ENCODE results near the gene PCP4.
"Not testable (repeated sequence)": the region's sequence is repeated elsewhere in the genome, so short reads cannot be mapped to it uniquely, and the experiment has no call there.

The PCP4 gene

DNA sequence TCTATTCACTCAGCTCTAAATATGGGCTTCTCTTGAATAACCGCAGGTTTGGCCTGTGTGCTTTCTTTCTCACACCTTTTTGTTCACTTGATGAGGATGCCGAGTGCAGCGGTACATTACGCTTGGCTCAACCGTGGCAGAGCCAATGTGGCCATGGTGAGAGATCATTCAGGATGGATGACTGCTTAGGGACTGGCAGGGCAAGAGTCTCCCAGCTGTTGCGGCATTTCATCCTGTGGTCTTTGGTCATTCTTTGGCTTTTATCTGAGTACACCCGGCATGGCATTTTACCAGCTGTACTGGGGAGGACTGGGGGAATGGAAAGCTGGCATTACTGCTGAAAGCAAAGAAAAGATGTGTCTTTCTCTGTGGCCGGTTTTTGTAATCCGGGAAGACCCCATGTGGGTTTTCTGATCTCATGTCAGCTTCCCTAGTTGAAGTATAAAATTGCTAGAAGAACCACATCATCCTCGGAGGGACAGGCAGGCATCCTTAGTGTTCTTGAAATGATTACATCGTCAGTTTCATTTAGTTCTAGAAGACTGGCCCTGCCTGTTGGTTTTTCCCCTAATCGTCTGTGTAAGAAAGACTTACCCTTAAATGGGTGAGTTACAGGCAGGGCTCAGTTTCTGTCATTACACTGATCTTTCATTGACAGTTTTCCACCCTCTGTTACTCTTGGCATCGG, 15.1 kb downstream of the PCP4 start:
- no peaks in the 10 kb centered on the region for H3K27me3 ChIP-seq (replicated peaks; ENCODE audit: control insufficient read depth, insufficient read depth, low read length)
- TF ChIP-seq, protein P1, sequence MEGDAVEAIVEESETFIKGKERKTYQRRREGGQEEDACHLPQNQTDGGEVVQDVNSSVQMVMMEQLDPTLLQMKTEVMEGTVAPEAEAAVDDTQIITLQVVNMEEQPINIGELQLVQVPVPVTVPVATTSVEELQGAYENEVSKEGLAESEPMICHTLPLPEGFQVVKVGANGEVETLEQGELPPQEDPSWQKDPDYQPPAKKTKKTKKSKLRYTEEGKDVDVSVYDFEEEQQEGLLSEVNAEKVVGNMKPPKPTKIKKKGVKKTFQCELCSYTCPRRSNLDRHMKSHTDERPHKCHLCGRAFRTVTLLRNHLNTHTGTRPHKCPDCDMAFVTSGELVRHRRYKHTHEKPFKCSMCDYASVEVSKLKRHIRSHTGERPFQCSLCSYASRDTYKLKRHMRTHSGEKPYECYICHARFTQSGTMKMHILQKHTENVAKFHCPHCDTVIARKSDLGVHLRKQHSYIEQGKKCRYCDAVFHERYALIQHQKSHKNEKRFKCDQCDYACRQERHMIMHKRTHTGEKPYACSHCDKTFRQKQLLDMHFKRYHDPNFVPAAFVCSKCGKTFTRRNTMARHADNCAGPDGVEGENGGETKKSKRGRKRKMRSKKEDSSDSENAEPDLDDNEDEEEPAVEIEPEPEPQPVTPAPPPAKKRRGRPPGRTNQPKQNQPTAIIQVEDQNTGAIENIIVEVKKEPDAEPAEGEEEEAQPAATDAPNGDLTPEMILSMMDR (IDR thresholded peaks at IDR 0.05; ENCODE audit: insufficient read depth, low read length, poor library complexity, severe bottlenecking): no peak
- no peaks in the 10 kb centered on the region for H3K36me3 ChIP-seq (ENCODE audit: control insufficient read depth, insufficient read depth, low read length)
- H3K4me3 ChIP-seq (replicated peaks; ENCODE audit: low read depth, low read length): no peak overlapping the region
- no peak for DNase-seq (ENCODE audit: extremely low read depth, insufficient read length)

DNA sequence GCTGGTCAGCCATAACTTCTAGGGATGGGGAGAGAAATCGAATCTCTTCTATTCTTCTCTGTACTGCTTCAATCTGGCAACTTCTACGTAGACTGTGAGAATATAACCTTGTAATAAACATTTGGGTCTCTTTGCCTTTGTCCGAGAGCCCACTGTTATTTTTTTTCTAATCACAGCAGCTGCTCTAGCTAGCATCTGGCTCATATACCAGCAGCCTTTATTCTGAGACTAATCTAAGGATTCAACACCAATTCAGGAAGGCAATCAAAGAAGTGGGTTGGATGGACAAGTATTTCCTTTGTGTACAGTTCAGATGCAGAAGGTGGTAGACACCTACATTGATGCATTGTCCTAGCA, 15.6 kb downstream of the PCP4 start:
- no peak overlapping the region for H3K4me3 ChIP-seq (replicated peaks; ENCODE audit: low read depth, low read length)
- no peaks in the 10 kb centered on the region for H3K27me3 ChIP-seq (replicated peaks; ENCODE audit: control insufficient read depth, insufficient read depth, low read length)
- DNase-seq (ENCODE audit: extremely low read depth, insufficient read length): no peak
- TF ChIP-seq, protein P1 (IDR thresholded peaks at IDR 0.05; ENCODE audit: insufficient read depth, low read length, poor library complexity, severe bottlenecking): no peak
- no peaks in the 10 kb centered on the region for H3K36me3 ChIP-seq (ENCODE audit: control insufficient read depth, insufficient read depth, low read length)

DNA sequence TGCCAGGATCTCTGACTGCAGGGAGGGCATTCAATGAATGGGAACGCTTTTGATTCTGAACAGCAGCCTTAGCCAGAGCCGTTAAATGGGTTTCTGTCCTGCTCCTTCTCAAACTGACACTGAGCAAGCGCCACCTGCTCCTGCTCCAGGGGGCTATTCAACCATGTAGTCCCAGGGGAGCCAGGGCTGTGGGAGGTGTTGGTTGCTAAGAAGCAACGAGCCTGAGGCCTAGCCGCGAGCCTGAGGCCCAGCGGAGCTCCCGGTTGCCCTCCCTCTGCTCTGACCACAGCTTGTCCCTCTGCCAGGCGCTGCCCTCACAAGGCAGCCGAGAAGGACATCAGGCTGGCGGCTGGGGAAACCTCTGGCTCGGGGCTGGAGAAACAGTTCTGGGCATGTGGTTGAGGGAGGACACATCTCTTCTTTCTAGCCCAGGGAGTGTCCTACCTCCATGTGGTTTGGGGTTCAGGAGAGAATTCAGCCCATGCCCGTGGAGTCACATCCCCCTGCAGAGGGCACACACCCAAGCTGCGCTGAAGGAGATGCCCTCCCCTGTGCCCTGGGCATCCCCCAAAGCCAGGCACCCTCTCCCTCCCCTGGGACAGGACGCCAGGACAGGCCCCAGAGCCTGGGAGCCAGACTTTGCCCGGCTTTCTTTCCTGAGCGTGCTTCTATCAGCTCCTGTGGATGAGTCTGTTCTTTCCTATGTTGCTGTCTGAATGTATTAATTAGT, 18.0 kb downstream of the PCP4 start:
- H3K4me3 ChIP-seq (replicated peaks; ENCODE audit: low read depth, low read length): no peak overlapping the region
- H3K36me3 ChIP-seq (ENCODE audit: control insufficient read depth, insufficient read depth, low read length): no peaks in the 10 kb centered on the region
- TF ChIP-seq, protein P1 (IDR thresholded peaks at IDR 0.05; ENCODE audit: insufficient read depth, low read length, poor library complexity, severe bottlenecking): no peak
- DNase-seq (ENCODE audit: extremely low read depth, insufficient read length): no peak
- H3K27me3 ChIP-seq (replicated peaks; ENCODE audit: control insufficient read depth, insufficient read depth, low read length): no peaks in the 10 kb centered on the region

DNA sequence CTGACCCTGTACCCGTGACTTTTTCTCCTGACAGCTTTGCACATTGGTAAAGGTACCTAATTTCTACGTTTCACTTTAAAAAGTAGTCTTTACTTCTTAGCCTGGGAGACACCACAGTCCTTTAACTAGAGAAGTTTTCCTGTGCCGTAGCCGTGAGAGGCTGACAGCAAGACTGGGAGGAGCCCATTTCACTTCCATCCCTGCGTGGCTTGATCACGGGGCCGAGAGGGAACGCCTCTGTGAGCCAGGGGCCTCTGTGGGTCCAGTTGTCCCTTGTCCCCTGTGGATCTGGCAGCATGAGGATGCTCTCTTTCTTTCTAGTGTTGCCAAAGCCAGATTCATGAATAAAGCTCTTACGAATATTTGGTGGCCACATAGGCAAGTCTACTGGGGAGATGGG, 21.6 kb downstream of the PCP4 start:
- TF ChIP-seq, protein P1 (IDR thresholded peaks at IDR 0.05; ENCODE audit: insufficient read depth, low read length, poor library complexity, severe bottlenecking): no peak
- no peak for DNase-seq (ENCODE audit: extremely low read depth, insufficient read length)

DNA sequence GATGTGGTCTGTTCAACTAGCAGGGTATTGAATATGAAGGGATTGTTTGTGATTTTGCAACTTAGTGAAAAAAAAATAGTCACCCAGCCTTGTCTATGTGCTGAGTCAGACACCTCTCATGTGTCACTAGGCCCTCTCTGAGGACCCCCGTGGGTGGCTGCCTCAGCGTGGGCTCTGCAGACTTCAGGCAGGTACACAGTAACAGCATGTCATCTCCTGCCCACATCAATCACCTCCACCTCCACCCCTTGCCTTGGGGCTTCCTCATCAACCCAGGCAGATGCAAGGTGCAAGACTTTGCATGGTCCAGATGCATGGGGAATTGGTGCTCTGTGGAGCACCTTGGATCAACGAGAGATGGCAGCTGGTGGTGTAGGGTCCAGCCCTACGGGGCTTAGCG, 23.9 kb downstream of the PCP4 start:
- H3K27me3 ChIP-seq (replicated peaks; ENCODE audit: control insufficient read depth, insufficient read depth, low read length): no peaks in the 10 kb centered on the region
- no peak overlapping the region for H3K4me3 ChIP-seq (replicated peaks; ENCODE audit: low read depth, low read length)
- no peak for DNase-seq (ENCODE audit: extremely low read depth, insufficient read length)
- H3K36me3 ChIP-seq (ENCODE audit: control insufficient read depth, insufficient read depth, low read length): no peaks in the 10 kb centered on the region
- TF ChIP-seq, protein P1 (IDR thresholded peaks at IDR 0.05; ENCODE audit: insufficient read depth, low read length, poor library complexity, severe bottlenecking): no peak

More for the DNA sequence above, 21.6 kb downstream of the PCP4 start:
- H3K36me3 ChIP-seq (ENCODE audit: control insufficient read depth, insufficient read depth, low read length): no peaks in the 10 kb centered on the region
- H3K4me3 ChIP-seq (replicated peaks; ENCODE audit: low read depth, low read length): no peak overlapping the region
- no peaks in the 10 kb centered on the region for H3K27me3 ChIP-seq (replicated peaks; ENCODE audit: control insufficient read depth, insufficient read depth, low read length)

DNA sequence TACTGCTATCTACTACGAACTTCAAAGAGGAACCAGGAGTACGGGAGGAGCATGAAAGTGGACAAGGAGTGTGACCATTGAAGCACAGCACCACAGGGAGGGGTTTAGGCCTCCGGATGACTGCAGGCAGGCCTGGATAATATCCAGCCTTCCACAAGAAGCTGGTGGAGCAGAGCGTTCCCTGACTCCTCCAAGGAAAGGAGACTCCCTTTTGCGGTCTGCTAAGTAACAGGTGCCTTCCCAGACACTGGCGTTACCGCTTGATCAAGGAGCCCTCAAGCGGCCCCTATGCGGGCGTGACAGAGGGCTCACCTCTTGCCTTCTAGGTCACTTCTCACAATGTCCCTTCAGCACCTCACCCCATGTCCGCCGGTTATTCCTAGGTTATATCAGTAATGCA, 24.6 kb downstream of the PCP4 start:
- DNase-seq (ENCODE audit: extremely low read depth, insufficient read length); H3K27me3 ChIP-seq (replicated peaks; ENCODE audit: control insufficient read depth, insufficient read depth, low read length); H3K36me3 ChIP-seq (ENCODE audit: control insufficient read depth, insufficient read depth, low read length); H3K4me3 ChIP-seq (replicated peaks; ENCODE audit: low read depth, low read length): not testable (repeated sequence)

Measured in GM06990 (cell line).